K562 (cell line): ENCODE measurements around the gene SLCO2A1. TPM values are rescaled to one million over a fixed set of nuclear protein-coding genes. Genes with fewer than 3 reads are reported as not detected.

Experiments
- ATAC-seq: fragments of 200-7000 bp; cut with Tn5 transposase; 3 replicates; pipeline ENCODE4 v1.9.1; 2020; ENCODE audit warnings: moderate library complexity
- BruUV-seq: library from RNA; stranded (reverse); fragments of 400-500 nt; replicated peaks from 2 replicates; lab custom pipeline; 2021; lab: Mats Ljungman, UMichigan
- CTCF ChIA-PET: fragments of 300-600 bp; formaldehyde crosslinking; extraction: SDS; loops from one replicate; lab custom pipeline; 2021; ENCODE audit warnings: low intra/inter-chr PET ratio; lab: Yijun Ruan, JAX
- POLR2A ChIA-PET: fragments of 300-600, 350-650 bp; sonication (Branson Sonifier 250); formaldehyde crosslinking; extraction: SDS; loops from one replicate; lab custom pipeline; 2021; ENCODE audit warnings: antibody characterized with exemption, inconsistent platforms; lab: Yijun Ruan, JAX
- DNase-seq, 4 experiments: peaks; one replicate each; pipeline versions ENCODE4 v3.0.0 to v3.0.0-alpha.2; 2011 to 2018; ENCODE audit warnings: low spot score in 3 of 4, mixed read lengths in 3 of 4; ENCODE audit errors: extremely low read depth in 1 of 4
- FAIRE-seq: peaks from 2 replicates; lab custom pipeline; 2011; peaks lifted over from hg19 to GRCh38; lab: Jason Lieb, UNC
- H2AFZ ChIP-seq: 2 replicates; pipeline ENCODE4 v1.6.0; 2011; ENCODE audit warnings: low read depth, low read length, control low read depth, inconsistent platforms
- H3K27ac ChIP-seq: fragments of 200-600 bp; 3 replicates; pipeline ENCODE4 v1.8.0; 2011; ENCODE audit warnings: low read depth, mild to moderate bottlenecking, control low read depth, inconsistent platforms, low read length, moderate library complexity, mixed read lengths; ENCODE audit errors: extremely low read depth
- H3K27me3 ChIP-seq, 2 experiments: fragments of 300-600 bp in 1 of 2; 2 replicates in 1 of 2; 3 replicates in 1 of 2; pipeline versions ENCODE4 v1.6.0 to v1.8.0; 2011; ENCODE audit warnings: inconsistent platforms in 2 of 2, low read length in 2 of 2, mild to moderate bottlenecking in 1 of 2, mixed read lengths in 1 of 2, moderate library complexity in 1 of 2; ENCODE audit not compliant: control insufficient read depth in 2 of 2, insufficient read depth in 2 of 2
- H3K36me3 ChIP-seq: fragments of 300-600 bp; 3 replicates; pipeline ENCODE4 v1.8.0; 2011; ENCODE audit warnings: mild to moderate bottlenecking, low read length, inconsistent platforms; ENCODE audit not compliant: control insufficient read depth, insufficient read depth
- H3K4me1 ChIP-seq, 2 experiments: fragments of 200-600 bp in 1 of 2; replicated peaks in 1 of 2; 2 replicates in 1 of 2; 3 replicates in 1 of 2; pipeline versions ENCODE4 v1.5.1 to v1.8.0; 2011; ENCODE audit warnings: inconsistent platforms in 2 of 2, low read length in 2 of 2, mild to moderate bottlenecking in 1 of 2, mixed read lengths in 1 of 2, moderate library complexity in 1 of 2; ENCODE audit not compliant: control insufficient read depth in 2 of 2, insufficient read depth in 2 of 2
- H3K4me2 ChIP-seq: 2 replicates; pipeline ENCODE4 v1.6.1; 2011; ENCODE audit warnings: low read length, control low read depth, inconsistent platforms, mixed read lengths; ENCODE audit not compliant: insufficient read depth
- H3K4me3 ChIP-seq: fragments of 200-600 bp; sonication (generic), shearing (Covaris generic); 2 replicates; pipeline ENCODE4 v1.5.1; 2016; ENCODE audit warnings: control low read depth, inconsistent platforms
- H3K79me2 ChIP-seq: fragments of 200-600 bp; 3 replicates; pipeline ENCODE4 v1.8.0; 2011; ENCODE audit warnings: low read length, inconsistent platforms; ENCODE audit not compliant: control insufficient read depth, insufficient read depth
- H3K9ac ChIP-seq, 2 experiments: 2 replicates each; pipeline versions ENCODE4 v1.6.0 to v1.6.1; 2011; ENCODE audit warnings: low read depth in 2 of 2, low read length in 2 of 2, control low read depth in 1 of 2, inconsistent platforms in 1 of 2, mild to moderate bottlenecking in 1 of 2, mixed read lengths in 1 of 2; ENCODE audit not compliant: insufficient read depth in 1 of 2
- H3K9me1 ChIP-seq: one replicate; pipeline ENCODE4 v1.6.0; 2011; ENCODE audit warnings: inconsistent platforms, mild to moderate bottlenecking, low read length, moderate library complexity; ENCODE audit not compliant: control insufficient read depth, insufficient read depth
- H3K9me3 ChIP-seq: replicated peaks from 2 replicates; pipeline ENCODE4 v1.5.1; 2011; ENCODE audit warnings: low read depth, low read length, inconsistent platforms; ENCODE audit not compliant: control insufficient read depth, insufficient read depth
- H4K20me1 ChIP-seq: replicated peaks from 2 replicates; pipeline ENCODE4 v1.6.1; 2011; ENCODE audit warnings: low read length, inconsistent platforms, mixed read lengths; ENCODE audit not compliant: control insufficient read depth, insufficient read depth
- ATF7 ChIP-seq: fragments of 450-650 bp; IDR thresholded peaks from 2 replicates; pipeline ENCODE4 v1.7.1; 2014; ENCODE audit warnings: mild to moderate bottlenecking, moderate library complexity
- HDAC6 ChIP-seq: IDR thresholded peaks from 2 replicates; pipeline ENCODE4 v1.6.1; 2012; ENCODE audit warnings: low read depth, mild to moderate bottlenecking, control low read depth, inconsistent platforms, low read length, moderate library complexity
- RBM25 ChIP-seq: fragments of 200-400 bp; formaldehyde crosslinking; IDR thresholded peaks from 2 replicates; pipeline ENCODE4 v1.6.1; 2018; ENCODE audit warnings: low read length, low read depth, moderate library complexity; ENCODE audit not compliant: severe bottlenecking
- THRA ChIP-seq: fragments of 450-650 bp; IDR thresholded peaks from 2 replicates; pipeline ENCODE4 v1.6.1; 2017; ENCODE audit warnings: mild to moderate bottlenecking, moderate library complexity
- ZNF316 ChIP-seq: fragments of 450-650 bp; IDR thresholded peaks from 2 replicates; pipeline ENCODE4 v1.6.1; 2016
- ZNF354B ChIP-seq: fragments of 250-450 bp; sonication (Bioruptor Pico); IDR thresholded peaks from 2 replicates; pipeline ENCODE4 v1.4.0; 2020
- WGBS: fragments of 100-300 bp; shearing (Covaris generic); methylation state at CpG from one replicate; pipeline ENCODE4 v1.1.6; 2016; ENCODE audit warnings: low coverage, mixed read lengths; ENCODE audit not compliant: insufficient coverage; ENCODE audit errors: missing lambda C conversion rate; 5-methylcytosine and 5-hydroxymethylcytosine counted together
- in situ Hi-C: fragments of 300-500 bp; cut with MboI; formaldehyde crosslinking; loops from 4 replicates; pipeline ENCODE4 v1.15.0; 2018; ENCODE audit warnings: inconsistent platforms, mixed read lengths
- intact Hi-C: fragments of 100-400 bp; cut with micrococcal nuclease; formaldehyde crosslinking; loops from 2 replicates; pipeline ENCODE4 v1.14.2; 2022
- polyA plus RNA-seq, 8 experiments: library from polyadenylated mRNA; depleted of rRNA in 4 of 8; stranded (reverse) in 5 of 8; unstranded in 3 of 8; fragments of >200 nt; fragmentation: Nextera tagmentation in 2 of 8; fragmentation: Illumina TruSeq in 1 of 8; extraction: Ambion mirVana in 2 of 8; extraction: Trizol in 1 of 8; gene quantifications; 2 replicates each; pipeline versions ENCODE4 v1.2.1 to v1.2.3, GENCODE V29; 2011 to 2014; ENCODE audit warnings: inconsistent platforms in 1 of 8, missing spikeins in 1 of 8
- total RNA-seq, 7 experiments: library from RNA; depleted of rRNA in 6 of 7; stranded (reverse); fragments of >200 nt in 6 of 7; fragmentation: Illumina TruSeq in 2 of 7; extraction: Trizol in 2 of 7; gene quantifications; 2 replicates each; pipeline versions ENCODE4 v1.2.1 to v1.2.3, GENCODE V29; 2011 to 2021; ENCODE audit warnings: low replicate concordance in 1 of 7

SLCO2A1 gene
- total and polyA plus RNA-seq, 9 of the 15 experiments (the other 6 are each of a cell fraction or from before 2014, with no cell fraction given) = 0.16 to 1.0 TPM; not detected in 7

DNA sequence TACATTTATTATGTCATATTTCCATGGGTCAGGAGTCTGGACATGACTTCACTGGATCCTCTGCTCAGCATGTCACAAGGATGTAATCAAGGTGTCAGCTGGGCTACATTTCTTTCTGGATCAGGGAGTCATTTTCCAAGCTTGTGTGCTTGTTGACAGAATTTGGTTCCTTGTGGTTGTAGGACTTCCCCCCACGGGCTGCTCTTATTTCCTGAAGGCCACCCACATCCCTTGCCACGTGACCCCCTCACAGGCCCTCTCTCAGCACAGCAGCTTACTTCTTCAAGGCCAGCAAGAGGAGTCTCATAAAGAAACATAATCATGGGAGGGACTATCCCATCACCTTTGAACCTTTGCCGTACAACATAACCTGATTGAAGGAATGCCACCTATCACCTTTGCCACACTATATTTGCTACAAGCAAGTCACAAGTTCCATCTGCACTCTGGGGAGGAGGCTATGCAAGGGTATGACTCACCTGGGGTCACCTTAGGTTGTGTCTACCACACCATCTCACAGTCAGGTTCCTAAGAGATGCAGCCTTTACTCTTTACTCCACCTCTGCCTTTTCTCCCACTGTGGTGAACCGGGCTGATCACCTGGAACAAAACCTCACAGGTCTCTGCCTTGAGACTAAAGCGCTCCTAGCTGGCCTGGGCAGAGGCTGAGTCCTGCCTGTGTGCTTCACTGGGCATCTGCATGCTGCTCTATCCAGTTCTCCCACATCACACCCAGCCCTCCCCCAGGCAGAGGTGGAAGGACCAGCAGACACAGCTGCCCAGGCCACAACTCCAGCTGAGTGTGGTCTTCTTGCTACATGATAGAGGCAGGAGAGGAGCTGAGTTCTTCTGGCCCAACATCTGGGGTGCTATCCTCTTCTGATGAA lies 147.5 kb downstream of the SLCO2A1 start:
- no peak for DNase-seq
- Histone ChIP-seq H3K27ac (no peak overlapping the region), H3K4me3 (no peak overlapping the region), H3K4me1 (peaks cover 3 to 11% of the 10 kb centered on the region in 2 experiments; a peak in 3 of 5 replicates), H3K36me3 (no peaks in the 10 kb centered on the region), H3K9me1 (no peaks in the 10 kb centered on the region), H4K20me1 (peaks cover 3% of the 10 kb centered on the region; the same call in 1 of the 2 replicates), H3K4me2 (no peak overlapping the region), H3K9ac (no peak overlapping the region), H3K9me3 (peaks cover 3% of the 10 kb centered on the region; the same call in 1 of the 2 replicates), H3K79me2 (no peaks in the 10 kb centered on the region; the same call in 2 of the 3 replicates), H3K27me3 (no peaks in the 10 kb centered on the region), H2AFZ (no peak overlapping the region)
- no peak for FAIRE-seq
- 33% methylated on average over 5 of the region's 5 CpGs for WGBS
- no peak for ATAC-seq
- in situ Hi-C loops (no loop called here), intact Hi-C loops (no loop called here)
- no peak for TF ChIP-seq ATF7
- peak; percentile 27 for TF ChIP-seq RBM25
- TF ChIP-seq ZNF354B (CRISPR knock-in tag) = no peak
- no peak for TF ChIP-seq ZNF316
- no peak for TF ChIP-seq THRA
- no peak for TF ChIP-seq HDAC6
- no TSS peak for BruUV-seq
- POLR2A ChIA-PET = no interaction called here
- CTCF ChIA-PET = no interaction called here
